Esophagus squamous epithelium (tissue), 5 donors: ENCODE results near the gene GSX1. TPM values are rescaled to one million over a fixed set of nuclear protein-coding genes. Genes with fewer than 3 reads are reported as not detected.

Source experiments
- DNase-seq: peaks from one replicate; lab custom pipeline; 2025; lab: John Stamatoyannopoulos, UW
- H3K27ac ChIP-seq, 4 donors: fragments of 200-600 bp; sonication (generic); one replicate each; pipeline ENCODE4 v1.5.1; 2016 to 2019; ENCODE audit warnings: mild to moderate bottlenecking in 1 of 4
- H3K27me3 ChIP-seq, 4 donors: fragments of 200-600 bp; sonication (generic); 1 replicate in 3 of 4; 2 replicates in 1 of 4; pipeline versions ENCODE4 v1.5.1 to v1.6.0; 2017 to 2021; ENCODE audit warnings: antibody characterized with exemption in 1 of 4
- H3K36me3 ChIP-seq, 3 donors: fragments of 200-600 bp; sonication (generic); one replicate each; pipeline ENCODE4 v1.5.1; 2016 to 2019
- H3K4me1 ChIP-seq, 3 donors: fragments of 200-600 bp; sonication (generic); one replicate each; pipeline ENCODE4 v1.5.1; 2017 to 2019
- H3K4me3 ChIP-seq, 4 donors: fragments of 200-600 bp; sonication (generic); 1 replicate in 3 of 4; 2 replicates in 1 of 4; pipeline ENCODE4 v1.5.1; 2016 to 2019; ENCODE audit warnings: mild to moderate bottlenecking in 2 of 4, moderate library complexity in 1 of 4
- H3K9me3 ChIP-seq, 3 donors: fragments of 200-600 bp; sonication (generic); one replicate each; pipeline ENCODE4 v1.5.1; 2016 to 2019
- POLR2A ChIP-seq, 4 donors: fragments of 450-650 bp; IDR thresholded peaks; one replicate each; pipeline ENCODE4 v1.6.1; 2017; ENCODE audit warnings: antibody characterized with exemption in 4 of 4, mild to moderate bottlenecking in 4 of 4, moderate library complexity in 3 of 4
- WGBS, 2 donors: methylation state at CpG; one replicate each; pipeline ENCODE4 v1.1.5; 2018; 5-methylcytosine and 5-hydroxymethylcytosine counted together
- intact Hi-C: fragments of 100-400 bp; cut with DNase I; formaldehyde crosslinking; loops from one replicate; pipeline ENCODE4 v1.15.0; 2022
- total RNA-seq, 4 donors: library from RNA; depleted of rRNA; stranded (reverse); fragments of >200 nt; gene quantifications; one replicate each; pipeline ENCODE4 v1.1.0, GENCODE V29; 2016
- TF ChIP-seq, protein P1 (sequence below), 6 experiments: fragments of 450-650 bp in 4 of 6; fragments of 200-600 bp in 2 of 6; sonication (generic) in 2 of 6; IDR thresholded peaks; one replicate each; pipeline ENCODE4 v1.5.1; 2016 to 2019; ENCODE audit warnings: antibody characterized with exemption in 6 of 6, mild to moderate bottlenecking in 4 of 6, moderate library complexity in 4 of 6
- donor health status: DM: yes; HTN: yes; CAD: no.

The GSX1 gene
- total RNA-seq, 4 donors from 2014 or later = not detected

DNA sequence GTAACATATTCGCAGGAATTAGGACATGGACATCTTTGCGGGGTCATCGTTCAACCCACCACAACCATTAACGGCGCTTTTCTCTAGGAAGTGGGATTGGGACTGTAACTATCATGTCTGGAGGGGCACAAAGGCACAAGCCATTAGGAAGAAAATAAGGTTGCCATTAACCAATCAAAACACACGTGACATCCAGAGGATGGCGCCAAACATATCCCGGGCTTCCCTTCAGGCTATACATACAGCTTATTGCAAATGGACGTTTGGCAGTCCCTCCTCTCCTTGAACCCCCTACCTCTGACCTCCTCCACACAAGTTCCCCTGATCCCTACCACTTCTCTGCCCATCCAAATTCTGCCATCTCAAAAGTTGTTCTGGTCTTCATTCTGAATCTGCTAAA is 26.6 kb upstream of the GSX1 start:
- Histone ChIP-seq H3K9me3 (no peaks in the 10 kb centered on the region), H3K27ac (no peak overlapping the region), H3K4me1 (no peaks in the 10 kb centered on the region), H3K4me3 (no peak overlapping the region), H3K36me3 (no peaks in the 10 kb centered on the region), H3K27me3 (peaks cover 0 to 59% (median 0%) of the 10 kb centered on the region in 4 donors)
- no peak for DNase-seq
- TF ChIP-seq, protein P1, sequence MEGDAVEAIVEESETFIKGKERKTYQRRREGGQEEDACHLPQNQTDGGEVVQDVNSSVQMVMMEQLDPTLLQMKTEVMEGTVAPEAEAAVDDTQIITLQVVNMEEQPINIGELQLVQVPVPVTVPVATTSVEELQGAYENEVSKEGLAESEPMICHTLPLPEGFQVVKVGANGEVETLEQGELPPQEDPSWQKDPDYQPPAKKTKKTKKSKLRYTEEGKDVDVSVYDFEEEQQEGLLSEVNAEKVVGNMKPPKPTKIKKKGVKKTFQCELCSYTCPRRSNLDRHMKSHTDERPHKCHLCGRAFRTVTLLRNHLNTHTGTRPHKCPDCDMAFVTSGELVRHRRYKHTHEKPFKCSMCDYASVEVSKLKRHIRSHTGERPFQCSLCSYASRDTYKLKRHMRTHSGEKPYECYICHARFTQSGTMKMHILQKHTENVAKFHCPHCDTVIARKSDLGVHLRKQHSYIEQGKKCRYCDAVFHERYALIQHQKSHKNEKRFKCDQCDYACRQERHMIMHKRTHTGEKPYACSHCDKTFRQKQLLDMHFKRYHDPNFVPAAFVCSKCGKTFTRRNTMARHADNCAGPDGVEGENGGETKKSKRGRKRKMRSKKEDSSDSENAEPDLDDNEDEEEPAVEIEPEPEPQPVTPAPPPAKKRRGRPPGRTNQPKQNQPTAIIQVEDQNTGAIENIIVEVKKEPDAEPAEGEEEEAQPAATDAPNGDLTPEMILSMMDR (IDR thresholded peaks at IDR 0.05) = no peak
- no peak for TF ChIP-seq POLR2A (IDR thresholded peaks at IDR 0.05)
- 77% methylated on average over 9 of the region's 9 CpGs for WGBS, 2 donors
- intact Hi-C loops = no loop called here

GRCh38 chr13:27770809-27771208 is 21.5 kb upstream of the GSX1 start:
- Histone ChIP-seq H3K27ac (no peak overlapping the region), H3K4me3 (no peak overlapping the region), H3K27me3 (peaks cover 0 to 73% (median 0%) of the 10 kb centered on the region in 4 donors), H3K9me3 (no peaks in the 10 kb centered on the region), H3K36me3 (no peaks in the 10 kb centered on the region), H3K4me1 (no peaks in the 10 kb centered on the region)
- TF ChIP-seq, protein P1 (IDR thresholded peaks at IDR 0.05) = peak in 3 of 6 experiments; percentile 11 to 45 (median 35)
- no peak for TF ChIP-seq POLR2A (IDR thresholded peaks at IDR 0.05)
- DNase-seq = no peak
- 19 to 33% methylated on average over 1 to 3 of the region's 3 CpGs for WGBS, 2 donors
- intact Hi-C loops = no loop called here

GRCh38 chr13:27772651-27773425 is 19.4 kb upstream of the GSX1 start:
- H3K4me3 ChIP-seq = no peak overlapping the region
- H3K36me3 ChIP-seq = no peaks in the 10 kb centered on the region
- H3K9me3 ChIP-seq = no peaks in the 10 kb centered on the region
- no peak for TF ChIP-seq POLR2A (IDR thresholded peaks at IDR 0.05)
- TF ChIP-seq, protein P1 (IDR thresholded peaks at IDR 0.05) = no peak
- peaks cover 0 to 88% (median 0%) of the 10 kb centered on the region in 4 donors for H3K27me3 ChIP-seq
- no peak overlapping the region for H3K27ac ChIP-seq
- DNase-seq = no peak
- WGBS, 2 donors = 70 to 80% methylated on average over 4 to 14 of the region's 14 CpGs
- no peaks in the 10 kb centered on the region for H3K4me1 ChIP-seq
- intact Hi-C loops = no loop called here

GRCh38 chr13:27774169-27774568 is 18.1 kb upstream of the GSX1 start:
- H3K4me3 ChIP-seq = no peak overlapping the region
- H3K4me1 ChIP-seq = no peaks in the 10 kb centered on the region
- H3K9me3 ChIP-seq = no peaks in the 10 kb centered on the region
- intact Hi-C loops = no loop called here
- no peaks in the 10 kb centered on the region for H3K36me3 ChIP-seq
- 78 to 96% methylated on average over 6 to 8 of the region's 8 CpGs for WGBS, 2 donors
- no peak for DNase-seq
- no peak overlapping the region for H3K27ac ChIP-seq
- TF ChIP-seq POLR2A (IDR thresholded peaks at IDR 0.05) = no peak
- TF ChIP-seq, protein P1 (IDR thresholded peaks at IDR 0.05) = no peak
- H3K27me3 ChIP-seq = peaks cover 0 to 88% (median 0%) of the 10 kb centered on the region in 4 donors

- TF ChIP-seq, protein P1 (IDR thresholded peaks at IDR 0.05) = no peak
- TF ChIP-seq POLR2A (IDR thresholded peaks at IDR 0.05) = no peak
- WGBS, 2 donors = 50% methylated on average over 1 of the region's 2 CpGs; no CpG with 5 or more reads in 1 of the 2 donors
- H3K9me3 ChIP-seq = no peaks in the 10 kb centered on the region
- H3K4me1 ChIP-seq = no peaks in the 10 kb centered on the region
- H3K27me3 ChIP-seq = peaks cover 0 to 90% (median 0%) of the 10 kb centered on the region in 4 donors
- intact Hi-C loops = no loop called here
- no peak overlapping the region for H3K27ac ChIP-seq
- no peak overlapping the region for H3K4me3 ChIP-seq
- DNase-seq = no peak
- H3K36me3 ChIP-seq = no peaks in the 10 kb centered on the region
Observed at GRCh38 chr13:27774651-27775050, 17.6 kb upstream of the GSX1 start.
